ENCODE measurements around the gene KIFC1.
"Not testable (repeated sequence)": the region's sequence is repeated elsewhere in the genome, so short reads cannot be mapped to it uniquely, and the experiment has no call there.

- TF ChIP-seq CTCF (conservative IDR thresholded peaks at IDR 0.05 in 1 of 2, IDR thresholded peaks at IDR 0.05 in 1 of 2; ENCODE audit: low read depth in 1 of 2, low read length in 2 of 2); EZH2 (IDR thresholded peaks at IDR 0.05; ENCODE audit: low read length, missing control alignments): not testable (repeated sequence)
Observed at GRCh38 chr6:33365206-33365971, 26.2 kb upstream of the KIFC1 start.
